SK-N-SH treated with all-trans-retinoic acid at 6 μM for 48 hours (cell line): ENCODE data around the gene SPECC1L.

Source experiments
- ARNTL ChIP-seq: fragments of 450-650 bp; formaldehyde crosslinking; IDR thresholded peaks from 2 replicates; pipeline ENCODE4 v1.5.0; 2020; ENCODE audit warnings: low read depth, mild to moderate bottlenecking, moderate library complexity, borderline replicate concordance
- CSDC2 ChIP-seq: fragments of 250-450 bp; sonication (Bioruptor Pico); IDR thresholded peaks from 2 replicates; pipeline ENCODE4 v1.5.0; 2020; ENCODE audit warnings: mild to moderate bottlenecking, moderate library complexity
- ESRRG ChIP-seq: fragments of 250-450 bp; sonication (Bioruptor Pico); IDR thresholded peaks from 2 replicates; pipeline ENCODE4 v1.6.1; 2021; ENCODE audit warnings: mild to moderate bottlenecking
- ISL1 ChIP-seq: fragments of 250-450 bp; sonication (Bioruptor Pico); IDR thresholded peaks from 2 replicates; pipeline ENCODE4 v2.1.2; 2022; ENCODE audit warnings: mild to moderate bottlenecking, moderate library complexity
- OSR1 ChIP-seq: fragments of 250-450 bp; sonication (Bioruptor Pico); IDR thresholded peaks from 2 replicates; pipeline ENCODE4 v1.8.0; 2022; ENCODE audit warnings: moderate library complexity, mild to moderate bottlenecking, inconsistent platforms
- TOX ChIP-seq: fragments of 250-450 bp; sonication (Bioruptor Pico); IDR thresholded peaks from 2 replicates; pipeline ENCODE4 v1.8.0; 2021; ENCODE audit warnings: mild to moderate bottlenecking, moderate library complexity, borderline replicate concordance
- ZFP3 ChIP-seq: fragments of 250-450 bp; sonication (Bioruptor Pico); IDR thresholded peaks from 2 replicates; pipeline ENCODE4 v1.5.0; 2020; ENCODE audit warnings: mild to moderate bottlenecking, moderate library complexity
- ZFP30 ChIP-seq: fragments of 450-650 bp; formaldehyde crosslinking; IDR thresholded peaks from 2 replicates; pipeline ENCODE4 v1.5.0; 2022; ENCODE audit warnings: mild to moderate bottlenecking, moderate library complexity
- TF ChIP-seq, protein P1 (sequence below): fragments of 250-450 bp; sonication (Bioruptor Pico); IDR thresholded peaks from 2 replicates; pipeline ENCODE4 v1.5.1; 2020; ENCODE audit warnings: low read depth, mild to moderate bottlenecking, moderate library complexity
- TF ChIP-seq, protein P2 (sequence below): fragments of 250-450 bp; sonication (Bioruptor Pico); IDR thresholded peaks from 2 replicates; pipeline ENCODE4 v1.8.0; 2020; ENCODE audit warnings: mild to moderate bottlenecking, moderate library complexity, borderline replicate concordance
- TF ChIP-seq, protein P3 (sequence below): fragments of 250-450 bp; sonication (Bioruptor Pico); IDR thresholded peaks from 2 replicates; pipeline ENCODE4 v1.5.0; 2020; ENCODE audit warnings: mild to moderate bottlenecking, moderate library complexity

DNA sequence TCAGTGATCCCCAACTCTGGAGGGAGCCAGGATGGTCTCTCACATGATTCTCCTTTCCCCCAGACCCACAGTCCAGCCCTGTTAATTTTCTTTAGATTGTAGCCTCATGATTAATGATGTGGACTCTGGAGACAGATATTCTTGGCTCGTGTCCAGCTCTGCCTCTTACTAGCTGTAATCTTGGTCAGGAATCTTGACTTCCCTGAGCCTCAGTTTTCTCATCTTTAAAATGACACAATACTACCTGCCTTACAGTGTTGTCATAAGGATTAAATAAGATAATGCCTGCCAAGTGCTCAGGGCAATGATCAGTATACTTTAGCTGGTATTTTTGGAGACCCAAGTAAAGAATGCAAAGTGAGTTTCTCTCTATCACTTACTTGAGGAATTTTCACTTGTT lies 60.0 kb downstream of the SPECC1L start:
- TF ChIP-seq TOX (CRISPR knock-in tag) (no peak), ZFP3 (CRISPR knock-in tag) (no peak), CSDC2 (CRISPR knock-in tag) (no peak), ARNTL (CRISPR knock-in tag) (no peak), ISL1 (0 out of 2 replicates have a peak, but pooled peaks have one; percentile 6), ZFP30 (no peak), OSR1 (CRISPR knock-in tag) (no peak), ESRRG (CRISPR knock-in tag) (no peak)
- TF ChIP-seq, protein P1, sequence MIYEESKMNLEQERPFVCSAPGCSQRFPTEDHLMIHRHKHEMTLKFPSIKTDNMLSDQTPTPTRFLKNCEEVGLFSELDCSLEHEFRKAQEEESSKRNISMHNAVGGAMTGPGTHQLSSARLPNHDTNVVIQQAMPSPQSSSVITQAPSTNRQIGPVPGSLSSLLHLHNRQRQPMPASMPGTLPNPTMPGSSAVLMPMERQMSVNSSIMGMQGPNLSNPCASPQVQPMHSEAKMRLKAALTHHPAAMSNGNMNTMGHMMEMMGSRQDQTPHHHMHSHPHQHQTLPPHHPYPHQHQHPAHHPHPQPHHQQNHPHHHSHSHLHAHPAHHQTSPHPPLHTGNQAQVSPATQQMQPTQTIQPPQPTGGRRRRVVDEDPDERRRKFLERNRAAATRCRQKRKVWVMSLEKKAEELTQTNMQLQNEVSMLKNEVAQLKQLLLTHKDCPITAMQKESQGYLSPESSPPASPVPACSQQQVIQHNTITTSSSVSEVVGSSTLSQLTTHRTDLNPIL, result no peak
- TF ChIP-seq, protein P2, sequence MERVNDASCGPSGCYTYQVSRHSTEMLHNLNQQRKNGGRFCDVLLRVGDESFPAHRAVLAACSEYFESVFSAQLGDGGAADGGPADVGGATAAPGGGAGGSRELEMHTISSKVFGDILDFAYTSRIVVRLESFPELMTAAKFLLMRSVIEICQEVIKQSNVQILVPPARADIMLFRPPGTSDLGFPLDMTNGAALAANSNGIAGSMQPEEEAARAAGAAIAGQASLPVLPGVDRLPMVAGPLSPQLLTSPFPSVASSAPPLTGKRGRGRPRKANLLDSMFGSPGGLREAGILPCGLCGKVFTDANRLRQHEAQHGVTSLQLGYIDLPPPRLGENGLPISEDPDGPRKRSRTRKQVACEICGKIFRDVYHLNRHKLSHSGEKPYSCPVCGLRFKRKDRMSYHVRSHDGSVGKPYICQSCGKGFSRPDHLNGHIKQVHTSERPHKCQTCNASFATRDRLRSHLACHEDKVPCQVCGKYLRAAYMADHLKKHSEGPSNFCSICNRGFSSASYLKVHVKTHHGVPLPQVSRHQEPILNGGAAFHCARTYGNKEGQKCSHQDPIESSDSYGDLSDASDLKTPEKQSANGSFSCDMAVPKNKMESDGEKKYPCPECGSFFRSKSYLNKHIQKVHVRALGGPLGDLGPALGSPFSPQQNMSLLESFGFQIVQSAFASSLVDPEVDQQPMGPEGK (CRISPR knock-in tag), result no peak
- TF ChIP-seq, protein P3, sequence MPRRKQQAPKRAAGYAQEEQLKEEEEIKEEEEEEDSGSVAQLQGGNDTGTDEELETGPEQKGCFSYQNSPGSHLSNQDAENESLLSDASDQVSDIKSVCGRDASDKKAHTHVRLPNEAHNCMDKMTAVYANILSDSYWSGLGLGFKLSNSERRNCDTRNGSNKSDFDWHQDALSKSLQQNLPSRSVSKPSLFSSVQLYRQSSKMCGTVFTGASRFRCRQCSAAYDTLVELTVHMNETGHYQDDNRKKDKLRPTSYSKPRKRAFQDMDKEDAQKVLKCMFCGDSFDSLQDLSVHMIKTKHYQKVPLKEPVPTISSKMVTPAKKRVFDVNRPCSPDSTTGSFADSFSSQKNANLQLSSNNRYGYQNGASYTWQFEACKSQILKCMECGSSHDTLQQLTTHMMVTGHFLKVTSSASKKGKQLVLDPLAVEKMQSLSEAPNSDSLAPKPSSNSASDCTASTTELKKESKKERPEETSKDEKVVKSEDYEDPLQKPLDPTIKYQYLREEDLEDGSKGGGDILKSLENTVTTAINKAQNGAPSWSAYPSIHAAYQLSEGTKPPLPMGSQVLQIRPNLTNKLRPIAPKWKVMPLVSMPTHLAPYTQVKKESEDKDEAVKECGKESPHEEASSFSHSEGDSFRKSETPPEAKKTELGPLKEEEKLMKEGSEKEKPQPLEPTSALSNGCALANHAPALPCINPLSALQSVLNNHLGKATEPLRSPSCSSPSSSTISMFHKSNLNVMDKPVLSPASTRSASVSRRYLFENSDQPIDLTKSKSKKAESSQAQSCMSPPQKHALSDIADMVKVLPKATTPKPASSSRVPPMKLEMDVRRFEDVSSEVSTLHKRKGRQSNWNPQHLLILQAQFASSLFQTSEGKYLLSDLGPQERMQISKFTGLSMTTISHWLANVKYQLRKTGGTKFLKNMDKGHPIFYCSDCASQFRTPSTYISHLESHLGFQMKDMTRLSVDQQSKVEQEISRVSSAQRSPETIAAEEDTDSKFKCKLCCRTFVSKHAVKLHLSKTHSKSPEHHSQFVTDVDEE (CRISPR knock-in tag), result no peak
